SK-N-SH treated with all-trans-retinoic acid at 6 μM for 48 hours (cell line): Measurements from ENCODE around the gene TAF3.

ENCODE experiments used
- ATAC-seq: fragments of 200-7000 bp; cut with Tn5 transposase; 3 replicates; pipeline ENCODE4 v1.9.1; 2020; ENCODE audit warnings: mild to moderate bottlenecking, moderate library complexity
- ARNTL ChIP-seq: fragments of 450-650 bp; formaldehyde crosslinking; IDR thresholded peaks from 2 replicates; pipeline ENCODE4 v1.5.0; 2020; ENCODE audit warnings: low read depth, mild to moderate bottlenecking, moderate library complexity, borderline replicate concordance
- ESRRG ChIP-seq: fragments of 250-450 bp; sonication (Bioruptor Pico); IDR thresholded peaks from 2 replicates; pipeline ENCODE4 v1.6.1; 2021; ENCODE audit warnings: mild to moderate bottlenecking
- GLIS3 ChIP-seq: fragments of 250-450 bp; sonication (Bioruptor Pico); IDR thresholded peaks from 2 replicates; pipeline ENCODE4 v1.5.0; 2020; ENCODE audit warnings: mild to moderate bottlenecking, moderate library complexity
- ISL1 ChIP-seq: fragments of 250-450 bp; sonication (Bioruptor Pico); IDR thresholded peaks from 2 replicates; pipeline ENCODE4 v2.1.2; 2022; ENCODE audit warnings: mild to moderate bottlenecking, moderate library complexity
- OSR1 ChIP-seq: fragments of 250-450 bp; sonication (Bioruptor Pico); IDR thresholded peaks from 2 replicates; pipeline ENCODE4 v1.8.0; 2022; ENCODE audit warnings: moderate library complexity, mild to moderate bottlenecking, inconsistent platforms
- PPARA ChIP-seq: fragments of 250-450 bp; sonication (Bioruptor Pico); IDR thresholded peaks from 2 replicates; pipeline ENCODE4 v1.5.0; 2020; ENCODE audit warnings: mild to moderate bottlenecking, borderline replicate concordance
- RARB ChIP-seq: fragments of 250-450 bp; sonication (Bioruptor Pico); IDR thresholded peaks from 2 replicates; pipeline ENCODE4 v1.8.0; 2021; ENCODE audit warnings: mild to moderate bottlenecking, moderate library complexity
- SNAI2 ChIP-seq: fragments of 250-450 bp; sonication (Bioruptor Pico); IDR thresholded peaks from 2 replicates; pipeline ENCODE4 v1.5.0; 2020; ENCODE audit warnings: mild to moderate bottlenecking, moderate library complexity
- TOX ChIP-seq: fragments of 250-450 bp; sonication (Bioruptor Pico); IDR thresholded peaks from 2 replicates; pipeline ENCODE4 v1.8.0; 2021; ENCODE audit warnings: mild to moderate bottlenecking, moderate library complexity, borderline replicate concordance
- ZC3H10 ChIP-seq: fragments of 250-450 bp; sonication (Bioruptor Pico); IDR thresholded peaks from 2 replicates; pipeline ENCODE4 v1.5.1; 2021; ENCODE audit warnings: mild to moderate bottlenecking, moderate library complexity
- ZFP3 ChIP-seq: fragments of 250-450 bp; sonication (Bioruptor Pico); IDR thresholded peaks from 2 replicates; pipeline ENCODE4 v1.5.0; 2020; ENCODE audit warnings: mild to moderate bottlenecking, moderate library complexity
- ZNF565 ChIP-seq: fragments of 450-650 bp; formaldehyde crosslinking; conservative IDR thresholded peaks from 2 replicates; pipeline ENCODE4 v1.5.0; 2020; ENCODE audit warnings: low read depth, mild to moderate bottlenecking, moderate library complexity
- ZNF70 ChIP-seq: fragments of 450-650 bp; formaldehyde crosslinking; IDR thresholded peaks from 2 replicates; pipeline ENCODE4 v1.5.0; 2020; ENCODE audit warnings: mild to moderate bottlenecking, moderate library complexity
- ZNF8 ChIP-seq: fragments of 450-650 bp; formaldehyde crosslinking; IDR thresholded peaks from 2 replicates; pipeline ENCODE4 v1.5.0; 2020; ENCODE audit warnings: mild to moderate bottlenecking, moderate library complexity
- TF ChIP-seq, protein P1 (sequence below): fragments of 250-450 bp; sonication (Bioruptor Pico); IDR thresholded peaks from 2 replicates; pipeline ENCODE4 v1.8.0; 2020; ENCODE audit warnings: mild to moderate bottlenecking, moderate library complexity, borderline replicate concordance
- TF ChIP-seq, protein P2 (sequence below): fragments of 250-450 bp; sonication (Bioruptor Pico); IDR thresholded peaks from 2 replicates; pipeline ENCODE4 v1.5.1; 2020; ENCODE audit warnings: low read depth, mild to moderate bottlenecking, moderate library complexity
- TF ChIP-seq, protein P3 (sequence below): fragments of 250-450 bp; sonication (Bioruptor Pico); IDR thresholded peaks from 2 replicates; pipeline ENCODE4 v1.5.1; 2021; ENCODE audit warnings: mild to moderate bottlenecking, moderate library complexity
- TF ChIP-seq, protein P4 (sequence below): fragments of 250-450 bp; sonication (Bioruptor Pico); IDR thresholded peaks from 2 replicates; pipeline ENCODE4 v1.8.0; 2021; ENCODE audit warnings: low read depth, mild to moderate bottlenecking, moderate library complexity, borderline replicate concordance
- TF ChIP-seq, protein P5 (sequence below): fragments of 250-450 bp; sonication (Bioruptor Pico); IDR thresholded peaks from 2 replicates; pipeline ENCODE4 v1.5.0; 2020; ENCODE audit warnings: mild to moderate bottlenecking, moderate library complexity

Gene TAF3

DNA sequence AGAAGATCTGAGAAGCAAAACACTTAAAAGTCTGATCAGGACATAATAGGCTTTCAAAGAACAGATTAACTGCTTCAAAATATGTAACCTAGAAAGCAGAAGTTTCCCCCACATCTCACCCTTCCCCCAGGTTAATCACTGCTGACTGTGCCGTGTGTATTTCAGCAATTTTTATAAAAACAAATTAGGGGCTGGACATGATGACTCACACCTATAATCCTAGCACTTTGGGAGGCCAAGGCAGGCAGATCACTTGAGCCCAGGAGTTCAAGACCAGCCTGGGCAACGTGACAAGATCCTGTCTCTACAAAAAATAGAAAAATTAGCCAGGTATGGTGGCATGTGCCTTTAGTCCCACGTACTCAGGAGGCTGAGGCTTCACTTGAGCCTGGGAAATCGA, 168.5 kb downstream of the TAF3 start:
- TF ChIP-seq TOX (no peak), SNAI2 (CRISPR knock-in tag) (no peak), GLIS3 (CRISPR knock-in tag) (no peak), OSR1 (no peak), ZC3H10 (CRISPR knock-in tag) (no peak), PPARA (CRISPR knock-in tag) (no peak), ESRRG (CRISPR knock-in tag) (no peak), ZNF70 (no peak), ISL1 (CRISPR knock-in tag) (no peak), ZNF565 (no peak), ZNF8 (CRISPR knock-in tag) (no peak)
- TF ChIP-seq, protein P1, sequence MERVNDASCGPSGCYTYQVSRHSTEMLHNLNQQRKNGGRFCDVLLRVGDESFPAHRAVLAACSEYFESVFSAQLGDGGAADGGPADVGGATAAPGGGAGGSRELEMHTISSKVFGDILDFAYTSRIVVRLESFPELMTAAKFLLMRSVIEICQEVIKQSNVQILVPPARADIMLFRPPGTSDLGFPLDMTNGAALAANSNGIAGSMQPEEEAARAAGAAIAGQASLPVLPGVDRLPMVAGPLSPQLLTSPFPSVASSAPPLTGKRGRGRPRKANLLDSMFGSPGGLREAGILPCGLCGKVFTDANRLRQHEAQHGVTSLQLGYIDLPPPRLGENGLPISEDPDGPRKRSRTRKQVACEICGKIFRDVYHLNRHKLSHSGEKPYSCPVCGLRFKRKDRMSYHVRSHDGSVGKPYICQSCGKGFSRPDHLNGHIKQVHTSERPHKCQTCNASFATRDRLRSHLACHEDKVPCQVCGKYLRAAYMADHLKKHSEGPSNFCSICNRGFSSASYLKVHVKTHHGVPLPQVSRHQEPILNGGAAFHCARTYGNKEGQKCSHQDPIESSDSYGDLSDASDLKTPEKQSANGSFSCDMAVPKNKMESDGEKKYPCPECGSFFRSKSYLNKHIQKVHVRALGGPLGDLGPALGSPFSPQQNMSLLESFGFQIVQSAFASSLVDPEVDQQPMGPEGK (CRISPR knock-in tag): no peak
- TF ChIP-seq, protein P2, sequence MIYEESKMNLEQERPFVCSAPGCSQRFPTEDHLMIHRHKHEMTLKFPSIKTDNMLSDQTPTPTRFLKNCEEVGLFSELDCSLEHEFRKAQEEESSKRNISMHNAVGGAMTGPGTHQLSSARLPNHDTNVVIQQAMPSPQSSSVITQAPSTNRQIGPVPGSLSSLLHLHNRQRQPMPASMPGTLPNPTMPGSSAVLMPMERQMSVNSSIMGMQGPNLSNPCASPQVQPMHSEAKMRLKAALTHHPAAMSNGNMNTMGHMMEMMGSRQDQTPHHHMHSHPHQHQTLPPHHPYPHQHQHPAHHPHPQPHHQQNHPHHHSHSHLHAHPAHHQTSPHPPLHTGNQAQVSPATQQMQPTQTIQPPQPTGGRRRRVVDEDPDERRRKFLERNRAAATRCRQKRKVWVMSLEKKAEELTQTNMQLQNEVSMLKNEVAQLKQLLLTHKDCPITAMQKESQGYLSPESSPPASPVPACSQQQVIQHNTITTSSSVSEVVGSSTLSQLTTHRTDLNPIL (CRISPR knock-in tag): no peak
- TF ChIP-seq, protein P3, sequence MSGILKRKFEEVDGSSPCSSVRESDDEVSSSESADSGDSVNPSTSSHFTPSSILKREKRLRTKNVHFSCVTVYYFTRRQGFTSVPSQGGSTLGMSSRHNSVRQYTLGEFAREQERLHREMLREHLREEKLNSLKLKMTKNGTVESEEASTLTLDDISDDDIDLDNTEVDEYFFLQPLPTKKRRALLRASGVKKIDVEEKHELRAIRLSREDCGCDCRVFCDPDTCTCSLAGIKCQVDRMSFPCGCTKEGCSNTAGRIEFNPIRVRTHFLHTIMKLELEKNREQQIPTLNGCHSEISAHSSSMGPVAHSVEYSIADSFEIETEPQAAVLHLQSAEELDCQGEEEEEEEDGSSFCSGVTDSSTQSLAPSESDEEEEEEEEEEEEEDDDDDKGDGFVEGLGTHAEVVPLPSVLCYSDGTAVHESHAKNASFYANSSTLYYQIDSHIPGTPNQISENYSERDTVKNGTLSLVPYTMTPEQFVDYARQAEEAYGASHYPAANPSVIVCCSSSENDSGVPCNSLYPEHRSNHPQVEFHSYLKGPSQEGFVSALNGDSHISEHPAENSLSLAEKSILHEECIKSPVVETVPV (CRISPR knock-in tag): no peak
- TF ChIP-seq, protein P4, sequence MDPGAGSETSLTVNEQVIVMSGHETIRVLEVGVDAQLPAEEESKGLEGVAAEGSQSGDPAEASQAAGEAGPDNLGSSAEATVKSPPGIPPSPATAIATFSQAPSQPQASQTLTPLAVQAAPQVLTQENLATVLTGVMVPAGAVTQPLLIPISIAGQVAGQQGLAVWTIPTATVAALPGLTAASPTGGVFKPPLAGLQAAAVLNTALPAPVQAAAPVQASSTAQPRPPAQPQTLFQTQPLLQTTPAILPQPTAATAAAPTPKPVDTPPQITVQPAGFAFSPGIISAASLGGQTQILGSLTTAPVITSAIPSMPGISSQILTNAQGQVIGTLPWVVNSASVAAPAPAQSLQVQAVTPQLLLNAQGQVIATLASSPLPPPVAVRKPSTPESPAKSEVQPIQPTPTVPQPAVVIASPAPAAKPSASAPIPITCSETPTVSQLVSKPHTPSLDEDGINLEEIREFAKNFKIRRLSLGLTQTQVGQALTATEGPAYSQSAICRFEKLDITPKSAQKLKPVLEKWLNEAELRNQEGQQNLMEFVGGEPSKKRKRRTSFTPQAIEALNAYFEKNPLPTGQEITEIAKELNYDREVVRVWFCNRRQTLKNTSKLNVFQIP (CRISPR knock-in tag): no peak
- TF ChIP-seq, protein P5, sequence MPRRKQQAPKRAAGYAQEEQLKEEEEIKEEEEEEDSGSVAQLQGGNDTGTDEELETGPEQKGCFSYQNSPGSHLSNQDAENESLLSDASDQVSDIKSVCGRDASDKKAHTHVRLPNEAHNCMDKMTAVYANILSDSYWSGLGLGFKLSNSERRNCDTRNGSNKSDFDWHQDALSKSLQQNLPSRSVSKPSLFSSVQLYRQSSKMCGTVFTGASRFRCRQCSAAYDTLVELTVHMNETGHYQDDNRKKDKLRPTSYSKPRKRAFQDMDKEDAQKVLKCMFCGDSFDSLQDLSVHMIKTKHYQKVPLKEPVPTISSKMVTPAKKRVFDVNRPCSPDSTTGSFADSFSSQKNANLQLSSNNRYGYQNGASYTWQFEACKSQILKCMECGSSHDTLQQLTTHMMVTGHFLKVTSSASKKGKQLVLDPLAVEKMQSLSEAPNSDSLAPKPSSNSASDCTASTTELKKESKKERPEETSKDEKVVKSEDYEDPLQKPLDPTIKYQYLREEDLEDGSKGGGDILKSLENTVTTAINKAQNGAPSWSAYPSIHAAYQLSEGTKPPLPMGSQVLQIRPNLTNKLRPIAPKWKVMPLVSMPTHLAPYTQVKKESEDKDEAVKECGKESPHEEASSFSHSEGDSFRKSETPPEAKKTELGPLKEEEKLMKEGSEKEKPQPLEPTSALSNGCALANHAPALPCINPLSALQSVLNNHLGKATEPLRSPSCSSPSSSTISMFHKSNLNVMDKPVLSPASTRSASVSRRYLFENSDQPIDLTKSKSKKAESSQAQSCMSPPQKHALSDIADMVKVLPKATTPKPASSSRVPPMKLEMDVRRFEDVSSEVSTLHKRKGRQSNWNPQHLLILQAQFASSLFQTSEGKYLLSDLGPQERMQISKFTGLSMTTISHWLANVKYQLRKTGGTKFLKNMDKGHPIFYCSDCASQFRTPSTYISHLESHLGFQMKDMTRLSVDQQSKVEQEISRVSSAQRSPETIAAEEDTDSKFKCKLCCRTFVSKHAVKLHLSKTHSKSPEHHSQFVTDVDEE (CRISPR knock-in tag): no peak
- ATAC-seq: no peak

DNA sequence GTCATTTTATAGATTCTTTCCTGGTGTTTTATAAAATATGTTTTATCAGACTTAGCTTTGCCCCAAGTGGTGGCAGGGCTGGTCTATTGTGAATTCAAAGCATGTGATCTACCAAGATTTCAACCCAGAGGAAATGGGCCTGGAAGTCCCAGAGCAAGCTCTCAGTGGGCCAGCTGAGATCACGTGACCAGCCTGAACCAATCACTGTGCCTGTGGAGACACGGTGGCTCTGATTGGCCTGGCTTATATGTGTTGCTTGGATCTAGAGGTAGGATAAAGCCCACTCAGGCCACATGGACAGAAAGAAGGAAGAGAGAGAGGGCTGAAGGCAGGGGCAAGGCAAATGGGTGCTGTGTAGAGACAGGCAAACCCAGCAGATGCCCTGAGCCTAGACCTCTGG, 170.7 kb downstream of the TAF3 start:
- TF ChIP-seq ARNTL: no peak
- TF ChIP-seq TOX: no peak
- no peak for TF ChIP-seq PPARA (CRISPR knock-in tag)
- TF ChIP-seq RARB (CRISPR knock-in tag): no peak
- TF ChIP-seq, protein P3 (CRISPR knock-in tag): no peak
- TF ChIP-seq ZFP3 (CRISPR knock-in tag): no peak
- no peak for ATAC-seq

DNA sequence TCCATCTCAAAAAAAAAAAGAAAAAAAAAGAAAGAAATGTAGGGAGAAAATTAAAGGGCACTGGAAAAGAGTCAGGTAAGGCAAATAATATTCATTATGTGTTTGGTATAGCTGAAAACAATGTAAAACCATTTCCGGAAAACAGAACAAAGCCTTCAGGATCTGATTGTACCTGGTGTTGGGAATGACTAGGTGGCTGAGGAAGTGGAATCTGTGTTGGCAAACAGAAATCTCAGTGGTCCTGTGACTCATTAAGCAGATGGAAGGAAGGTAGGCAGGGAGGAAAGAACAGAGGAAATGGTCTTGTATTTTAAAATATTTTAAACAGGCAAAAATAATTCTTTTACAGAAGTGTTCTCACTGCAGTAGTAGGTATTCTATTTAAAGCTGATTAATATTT, 180.5 kb downstream of the TAF3 start:
- no peak for ATAC-seq
- TF ChIP-seq GLIS3 (CRISPR knock-in tag) (no peak), ZNF70 (no peak), ZNF565 (no peak), ZFP3 (CRISPR knock-in tag) (no peak)
- TF ChIP-seq, protein P3 (CRISPR knock-in tag): no peak
- TF ChIP-seq, protein P1 (CRISPR knock-in tag): no peak
- TF ChIP-seq, all 23 proteins: peak for 0
